ENCODE data around the gene KCNG2.

DNA sequence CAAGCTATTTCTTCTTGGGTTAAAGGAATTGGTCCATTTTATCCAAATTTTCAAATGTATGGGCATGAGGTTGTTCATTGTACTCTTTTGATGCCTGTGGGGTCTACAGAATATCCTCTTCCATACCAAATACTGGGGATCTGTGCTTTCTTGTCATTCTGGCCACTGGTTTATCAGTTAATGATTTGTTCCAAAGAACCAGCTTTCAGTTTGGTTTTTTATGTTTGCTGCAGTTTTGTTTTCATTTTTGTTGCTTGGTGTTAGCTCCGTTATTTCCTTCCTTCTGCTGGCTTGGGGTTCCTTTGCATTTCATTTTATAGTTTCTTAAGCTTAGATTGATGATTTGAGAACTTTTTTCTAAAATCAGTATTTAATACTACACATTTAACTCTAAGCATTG lies 108.3 kb downstream of the KCNG2 start:
- TF ChIP-seq, protein P1, sequence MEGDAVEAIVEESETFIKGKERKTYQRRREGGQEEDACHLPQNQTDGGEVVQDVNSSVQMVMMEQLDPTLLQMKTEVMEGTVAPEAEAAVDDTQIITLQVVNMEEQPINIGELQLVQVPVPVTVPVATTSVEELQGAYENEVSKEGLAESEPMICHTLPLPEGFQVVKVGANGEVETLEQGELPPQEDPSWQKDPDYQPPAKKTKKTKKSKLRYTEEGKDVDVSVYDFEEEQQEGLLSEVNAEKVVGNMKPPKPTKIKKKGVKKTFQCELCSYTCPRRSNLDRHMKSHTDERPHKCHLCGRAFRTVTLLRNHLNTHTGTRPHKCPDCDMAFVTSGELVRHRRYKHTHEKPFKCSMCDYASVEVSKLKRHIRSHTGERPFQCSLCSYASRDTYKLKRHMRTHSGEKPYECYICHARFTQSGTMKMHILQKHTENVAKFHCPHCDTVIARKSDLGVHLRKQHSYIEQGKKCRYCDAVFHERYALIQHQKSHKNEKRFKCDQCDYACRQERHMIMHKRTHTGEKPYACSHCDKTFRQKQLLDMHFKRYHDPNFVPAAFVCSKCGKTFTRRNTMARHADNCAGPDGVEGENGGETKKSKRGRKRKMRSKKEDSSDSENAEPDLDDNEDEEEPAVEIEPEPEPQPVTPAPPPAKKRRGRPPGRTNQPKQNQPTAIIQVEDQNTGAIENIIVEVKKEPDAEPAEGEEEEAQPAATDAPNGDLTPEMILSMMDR (IDR thresholded peaks at IDR 0.05; ENCODE audit: low read length), result no peak
- TF ChIP-seq EZH2 (IDR thresholded peaks at IDR 0.05; ENCODE audit: borderline replicate concordance, low read length), result no peak
